ENCODE measurements around the gene TRPC4AP.

TRPC4AP gene

DNA sequence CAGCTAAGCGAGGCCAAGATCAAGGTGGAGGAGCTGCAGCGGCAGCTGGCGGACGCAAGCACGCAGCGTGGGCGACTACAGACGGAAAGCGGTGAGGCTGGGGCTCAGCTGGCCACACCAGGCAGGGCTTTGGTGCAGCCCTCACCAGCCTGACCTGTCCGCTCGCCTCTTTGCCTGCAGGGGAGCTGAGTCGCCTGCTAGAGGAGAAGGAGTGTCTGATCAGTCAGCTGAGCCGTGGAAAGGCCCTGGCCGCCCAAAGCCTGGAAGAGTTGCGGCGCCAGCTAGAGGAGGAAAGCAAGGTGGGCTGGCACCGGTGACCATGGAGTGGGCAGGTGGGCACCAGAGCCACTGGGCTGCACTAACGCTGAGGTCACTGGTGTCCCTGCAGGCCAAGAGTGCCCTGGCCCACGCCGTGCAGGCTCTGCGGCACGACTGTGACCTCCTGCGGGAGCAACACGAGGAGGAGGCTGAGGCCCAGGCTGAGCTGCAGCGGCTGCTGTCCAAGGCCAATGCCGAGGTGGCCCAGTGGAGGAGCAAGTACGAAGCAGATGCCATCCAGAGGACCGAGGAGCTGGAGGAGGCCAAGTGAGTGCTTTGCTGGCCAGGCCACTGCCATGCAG lies 94.2 kb downstream of the TRPC4AP start:
- no peak for DNase-seq

GRCh38 chr20:34997774-34998173 lies 94.8 kb downstream of the TRPC4AP start:
- DNase-seq: no peak

- no peak for DNase-seq
Observed at GRCh38 chr20:34997131-34997561, 95.5 kb downstream of the TRPC4AP start.

- DNase-seq: no peak
Observed at GRCh38 chr20:34996243-34997028, 96.2 kb downstream of the TRPC4AP start.

- no peak for DNase-seq
Observed at GRCh38 chr20:34995696-34996095, 96.9 kb downstream of the TRPC4AP start.

DNA sequence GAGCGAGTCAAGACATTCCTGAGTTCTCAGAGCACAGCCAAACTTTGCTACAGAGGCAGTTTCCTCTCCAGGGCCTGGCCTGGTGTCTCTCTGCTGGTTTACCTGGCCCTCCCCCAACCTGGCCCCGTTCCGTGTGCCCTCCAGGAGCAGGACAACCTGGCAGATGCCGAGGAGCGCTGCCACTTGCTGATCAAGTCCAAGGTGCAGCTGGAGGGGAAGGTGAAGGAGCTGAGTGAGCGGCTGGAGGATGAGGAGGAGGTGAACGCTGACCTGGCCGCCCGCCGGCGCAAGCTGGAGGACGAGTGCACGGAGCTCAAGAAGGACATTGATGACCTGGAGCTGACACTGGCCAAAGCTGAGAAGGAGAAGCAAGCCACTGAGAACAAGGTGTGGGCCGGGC lies 97.4 kb downstream of the TRPC4AP start:
- no peak for DNase-seq

GRCh38 chr20:34994509-34995131 lies 98.0 kb downstream of the TRPC4AP start:
- no peak for DNase-seq

DNA sequence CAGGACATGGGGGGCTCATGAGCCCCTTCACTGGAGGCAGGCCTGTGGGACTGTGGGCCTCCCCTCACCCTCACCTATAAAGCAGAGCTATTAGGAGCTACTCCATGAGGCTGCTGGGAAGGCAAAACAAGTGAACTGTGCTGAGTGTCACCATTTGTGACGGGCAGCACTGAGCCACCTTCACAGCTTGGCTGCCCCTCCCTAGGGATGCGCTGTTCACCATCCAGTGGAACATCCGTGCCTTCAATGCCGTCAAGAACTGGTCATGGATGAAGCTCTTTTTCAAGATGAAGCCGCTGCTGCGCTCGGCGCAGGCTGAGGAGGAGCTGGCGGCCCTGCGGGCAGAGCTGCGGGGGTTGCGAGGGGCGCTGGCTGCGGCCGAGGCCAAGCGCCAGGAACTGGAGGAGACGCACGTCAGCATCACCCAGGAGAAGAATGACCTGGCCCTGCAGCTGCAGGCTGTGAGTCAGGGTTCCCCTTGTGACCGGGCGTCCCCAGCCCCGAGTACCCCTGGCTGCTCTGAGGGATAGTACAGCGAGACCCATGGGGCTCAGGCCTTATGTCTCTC lies 98.6 kb downstream of the TRPC4AP start:
- DNase-seq: no peak

DNA sequence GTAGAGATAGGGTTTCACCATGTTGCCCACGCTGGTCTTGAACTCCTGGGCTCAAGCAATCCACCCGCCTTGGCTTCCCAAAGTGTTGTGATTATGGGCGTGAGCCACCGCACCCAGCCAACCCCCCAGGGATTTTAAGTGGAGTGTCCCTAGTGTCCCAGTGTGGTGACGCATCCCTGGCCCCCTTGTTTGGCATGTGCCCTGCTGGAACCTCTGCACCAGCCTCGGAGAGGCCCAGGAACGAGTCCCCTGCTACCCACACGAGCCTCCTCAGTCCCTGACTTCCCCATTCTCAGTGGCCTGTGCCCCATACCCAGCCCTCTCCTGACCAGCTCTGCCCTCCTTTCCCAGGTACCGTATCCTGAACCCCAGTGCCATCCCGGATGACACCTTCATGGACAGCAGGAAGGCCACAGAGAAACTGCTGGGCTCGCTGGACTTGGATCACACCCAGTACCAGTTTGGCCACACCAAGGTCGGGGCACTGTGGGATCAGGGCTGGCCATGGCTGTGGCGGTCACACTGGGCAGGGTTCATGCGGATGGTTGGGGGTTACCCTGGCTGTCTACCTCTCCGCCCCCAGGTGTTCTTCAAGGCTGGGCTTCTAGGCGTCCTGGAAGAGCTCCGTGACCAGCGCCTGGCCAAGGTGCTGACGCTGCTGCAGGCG lies 99.7 kb downstream of the TRPC4AP start:
- DNase-seq: no peak

DNA sequence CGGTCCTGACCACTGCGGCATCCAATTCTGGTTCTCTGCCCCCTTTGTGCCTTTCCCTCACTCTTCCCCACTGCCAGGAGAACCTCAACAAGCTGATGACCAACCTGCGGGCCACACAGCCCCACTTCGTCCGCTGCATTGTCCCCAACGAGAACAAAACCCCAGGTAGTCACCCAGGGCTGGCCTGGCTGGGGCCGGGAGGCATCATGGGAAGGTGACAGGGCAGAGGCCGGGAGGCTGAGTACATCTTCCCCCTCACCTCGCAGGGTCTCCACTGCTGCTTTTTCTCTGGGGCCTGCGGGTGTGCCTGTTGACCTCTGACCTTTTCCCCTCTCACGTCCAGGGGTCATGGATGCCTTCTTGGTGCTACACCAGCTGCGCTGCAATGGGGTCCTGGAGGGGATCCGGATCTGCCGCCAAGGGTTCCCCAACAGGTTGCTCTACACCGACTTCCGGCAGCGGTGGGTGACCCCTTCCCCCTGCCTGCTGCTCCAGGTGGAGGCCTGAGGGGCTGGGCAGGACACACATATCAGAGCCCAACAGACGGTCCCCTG lies 101.9 kb downstream of the TRPC4AP start:
- DNase-seq: no peak

- DNase-seq: no peak
Observed at GRCh38 chr20:34990231-34990630, 102.4 kb downstream of the TRPC4AP start.

GRCh38 chr20:34989670-34990069 lies 102.9 kb downstream of the TRPC4AP start:
- no peak for DNase-seq

- no peak for DNase-seq
Observed at GRCh38 chr20:34989118-34989517, 103.5 kb downstream of the TRPC4AP start.

DNA sequence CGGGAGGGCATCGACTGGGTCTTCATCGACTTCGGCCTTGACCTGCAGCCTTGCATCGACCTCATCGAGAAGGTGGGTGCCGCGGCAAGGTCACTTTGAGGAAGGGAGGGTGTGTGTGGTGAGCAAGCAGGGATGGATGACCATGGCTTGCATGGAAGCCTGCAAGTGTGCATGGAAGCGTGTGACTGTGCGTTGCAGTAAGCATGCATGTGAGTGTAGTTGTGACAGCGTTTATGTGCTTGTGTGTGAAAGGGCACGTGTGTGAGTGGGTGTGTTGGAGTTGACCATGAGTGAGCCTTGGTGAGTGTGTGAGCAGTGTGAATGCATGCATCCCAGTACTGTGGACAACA lies 104.4 kb downstream of the TRPC4AP start:
- no peak for DNase-seq

GRCh38 chr20:34987288-34988190 lies 105.1 kb downstream of the TRPC4AP start:
- no peak for DNase-seq

GRCh38 chr20:34986311-34987287 lies 106.0 kb downstream of the TRPC4AP start:
- no peak for DNase-seq

DNA sequence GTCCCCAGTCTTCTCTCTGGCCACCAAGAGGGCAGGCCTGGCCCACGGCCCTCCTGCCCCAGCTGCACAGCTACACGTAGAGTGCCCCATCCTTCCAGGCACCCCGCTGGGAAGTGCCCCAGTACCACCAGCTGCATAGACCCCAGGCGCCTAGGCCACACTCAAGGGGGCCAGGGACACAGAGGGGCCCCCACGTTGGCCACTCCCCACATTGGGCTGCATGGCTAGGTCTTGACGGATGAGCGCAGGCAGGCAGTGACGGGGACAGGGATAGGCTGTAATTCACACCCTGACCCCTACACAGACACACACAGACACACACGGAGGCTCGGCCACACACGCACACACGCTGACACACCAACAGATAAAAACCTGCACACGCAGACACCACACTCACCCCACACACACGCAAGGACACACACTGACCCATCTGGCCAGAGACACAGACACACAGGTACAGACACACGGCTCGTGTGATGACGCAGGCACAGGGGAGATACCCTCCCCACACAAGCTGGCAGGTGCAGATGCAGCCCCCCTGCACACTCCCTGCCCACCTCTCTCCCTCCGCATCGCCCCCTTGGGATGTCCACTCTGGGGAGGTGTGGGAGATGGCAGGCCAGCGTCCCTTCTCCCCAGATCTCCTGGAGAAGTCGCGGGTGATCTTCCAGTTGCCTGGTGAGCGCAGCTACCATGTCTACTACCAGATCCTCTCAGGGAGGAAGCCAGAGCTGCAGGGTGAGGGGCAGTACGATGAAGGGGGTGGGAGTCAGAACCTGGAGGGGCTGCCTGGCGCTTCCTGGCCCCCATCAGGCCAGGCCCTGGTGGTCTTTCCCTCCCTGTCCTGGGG lies 106.9 kb downstream of the TRPC4AP start:
- no peak for DNase-seq

- DNase-seq: no peak
Observed at GRCh38 chr20:34984756-34985261, 107.8 kb downstream of the TRPC4AP start.

DNA sequence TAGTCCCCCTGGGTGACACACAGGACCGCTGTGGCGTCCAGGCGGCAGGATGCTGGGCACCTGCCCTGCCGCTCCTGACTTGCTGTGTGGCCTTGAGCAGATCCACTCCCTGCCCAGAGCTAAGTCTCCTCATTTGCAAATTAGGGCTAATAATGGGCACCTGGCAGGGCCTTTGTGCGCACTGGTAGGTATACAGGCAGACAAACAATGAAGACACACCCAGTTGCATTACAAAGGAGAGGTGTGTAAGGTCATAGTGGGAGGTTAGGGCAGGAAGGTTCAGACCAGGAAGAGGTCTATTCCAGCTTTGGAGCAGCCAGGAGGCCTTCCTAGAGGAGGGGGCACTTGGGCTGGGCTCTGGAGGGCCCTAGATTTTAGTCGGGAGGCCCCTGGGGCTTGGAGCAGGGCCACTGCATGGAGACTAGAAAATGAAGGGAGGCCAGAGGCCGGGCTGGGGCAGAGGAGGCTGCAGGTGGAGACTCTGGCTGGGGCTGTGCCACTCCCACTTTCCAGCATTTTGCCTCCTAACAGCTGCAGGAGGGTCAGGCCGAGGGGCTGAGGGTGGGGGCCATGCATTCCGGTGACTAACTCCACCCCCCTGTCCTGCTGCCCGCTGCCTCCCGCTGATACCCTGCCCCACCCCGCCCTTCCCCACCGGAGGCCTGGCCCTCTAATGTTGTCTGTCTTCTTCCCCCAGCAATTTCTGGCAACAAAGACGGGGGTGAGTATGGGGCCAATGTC lies 108.4 kb downstream of the TRPC4AP start:
- peak; percentile 16 for DNase-seq

All from NCI-H1417 treated with DMSO at 0.1 percent for 48 hours (cell line).